AG09309 (cell line): ENCODE measurements around the gene MAPT.

ENCODE experiments used
- DNase-seq: peaks from one replicate; pipeline ENCODE4 v3.0.0-alpha.2; 2010; ENCODE audit warnings: low read depth
- H3K4me3 ChIP-seq: 2 replicates; pipeline ENCODE4 v1.5.1; 2011; ENCODE audit warnings: mild to moderate bottlenecking, low read depth, low read length, moderate library complexity; ENCODE audit not compliant: control insufficient read depth
- CTCF ChIP-seq: IDR thresholded peaks from 2 replicates; pipeline ENCODE4 v1.5.1; 2011; ENCODE audit warnings: mild to moderate bottlenecking, low read depth, low read length, inconsistent platforms; ENCODE audit not compliant: insufficient read depth, control insufficient read depth; ENCODE audit errors: missing control alignments

The MAPT gene

GRCh38 chr17:45985447-45985846, 91.1 kb downstream of the MAPT start:
- H3K4me3 ChIP-seq = no peak overlapping the region
- DNase-seq = no peak
- TF ChIP-seq CTCF = no peak

GRCh38 chr17:45986056-45986455, 91.7 kb downstream of the MAPT start:
- no peak for DNase-seq
- no peak overlapping the region for H3K4me3 ChIP-seq
- no peak for TF ChIP-seq CTCF

GRCh38 chr17:45987706-45988105, 93.4 kb downstream of the MAPT start:
- no peak for TF ChIP-seq CTCF
- DNase-seq = no peak
- no peak overlapping the region for H3K4me3 ChIP-seq

GRCh38 chr17:45989759-45990158, 95.4 kb downstream of the MAPT start:
- H3K4me3 ChIP-seq = no peak overlapping the region
- no peak for TF ChIP-seq CTCF
- no peak for DNase-seq

- TF ChIP-seq CTCF = no peak
- H3K4me3 ChIP-seq = no peak overlapping the region
- DNase-seq = no peak
Observed at GRCh38 chr17:45990886-45991285, 96.5 kb downstream of the MAPT start.

- no peak for TF ChIP-seq CTCF
- DNase-seq = no peak
- H3K4me3 ChIP-seq = no peak overlapping the region
Observed at GRCh38 chr17:45991341-45991740, 97.0 kb downstream of the MAPT start.

- DNase-seq = no peak
- H3K4me3 ChIP-seq = no peak overlapping the region
- no peak for TF ChIP-seq CTCF
Observed at GRCh38 chr17:45992175-45992574, 97.8 kb downstream of the MAPT start.
